ENCODE measurements around the gene KCNQ5.

Gene KCNQ5

DNA sequence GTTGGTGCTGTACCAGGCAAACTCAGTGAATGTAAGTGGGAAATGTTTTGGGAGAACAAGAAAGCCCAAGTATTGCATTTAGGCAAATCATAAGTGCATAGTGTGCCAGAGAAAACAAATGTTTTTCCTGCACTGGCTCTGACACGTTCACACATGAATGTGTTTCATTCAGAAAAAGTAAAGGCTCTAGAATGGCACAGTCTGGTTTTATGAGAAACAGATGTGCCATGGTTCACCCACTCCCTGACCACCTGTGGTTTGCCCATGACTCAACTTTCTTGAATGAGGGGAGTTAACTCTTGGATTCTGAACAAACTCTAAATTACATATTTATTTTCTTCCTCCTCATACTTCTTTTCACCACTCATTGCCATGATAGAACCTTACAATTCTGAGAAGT is 126.9 kb downstream of the KCNQ5 start:
- no peak for DNase-seq

DNA sequence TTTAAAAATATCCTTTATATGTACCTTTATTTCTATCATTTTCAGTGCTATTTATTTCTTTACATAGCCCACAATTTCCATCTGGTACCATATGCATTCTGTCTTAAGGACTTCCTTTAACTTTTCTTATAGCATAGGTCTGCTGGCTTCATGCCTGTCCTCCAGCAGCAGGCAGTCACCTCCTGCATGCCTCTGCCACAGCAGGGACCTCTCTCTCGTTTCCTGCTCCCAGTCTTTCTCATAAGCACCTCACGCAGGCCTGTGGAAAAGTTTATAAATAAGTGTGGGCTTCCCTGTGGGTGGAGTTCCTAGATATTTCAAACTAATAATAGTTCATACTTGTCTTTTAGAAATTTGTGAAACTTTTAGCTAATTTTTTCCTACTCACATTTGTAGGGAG is 133.9 kb downstream of the KCNQ5 start:
- DNase-seq = no peak

DNA sequence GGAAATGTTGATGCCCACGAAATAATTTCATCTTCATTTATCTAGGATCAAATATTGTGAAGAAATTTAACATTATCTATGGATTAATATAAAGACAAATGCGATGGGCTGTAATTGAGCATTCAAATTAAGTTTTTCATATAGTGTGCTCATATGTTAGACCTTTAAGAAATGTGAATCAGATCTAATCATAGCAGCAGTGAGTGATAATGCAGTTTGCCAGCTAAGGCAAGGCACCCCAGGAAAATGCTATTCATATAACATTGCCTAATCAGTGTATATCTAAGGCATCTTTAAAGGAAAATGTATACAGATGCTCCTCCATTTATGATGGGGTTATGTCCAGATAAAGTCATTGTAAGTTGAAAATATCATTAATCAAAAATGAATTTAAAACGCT is 135.2 kb downstream of the KCNQ5 start:
- no peak for DNase-seq

DNA sequence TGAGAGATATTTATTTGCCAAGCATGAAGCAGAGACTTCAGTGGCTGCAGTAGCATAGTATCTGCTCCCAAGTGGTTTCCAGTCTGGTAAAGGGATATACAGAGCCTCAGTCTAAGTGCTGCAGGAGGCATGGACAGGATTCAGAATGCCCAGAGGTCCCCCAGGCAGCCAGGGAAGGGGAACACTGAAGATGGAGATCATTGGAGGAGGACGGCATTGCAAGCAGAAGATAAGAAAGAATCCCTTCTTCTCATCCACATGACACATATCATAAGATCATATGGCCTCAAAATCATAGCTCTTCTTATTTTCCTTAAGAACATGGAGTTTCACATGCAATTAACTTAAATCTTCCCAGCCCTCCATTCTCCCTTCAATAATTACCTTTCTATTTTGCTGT is 136.1 kb downstream of the KCNQ5 start:
- no peak for DNase-seq

DNA sequence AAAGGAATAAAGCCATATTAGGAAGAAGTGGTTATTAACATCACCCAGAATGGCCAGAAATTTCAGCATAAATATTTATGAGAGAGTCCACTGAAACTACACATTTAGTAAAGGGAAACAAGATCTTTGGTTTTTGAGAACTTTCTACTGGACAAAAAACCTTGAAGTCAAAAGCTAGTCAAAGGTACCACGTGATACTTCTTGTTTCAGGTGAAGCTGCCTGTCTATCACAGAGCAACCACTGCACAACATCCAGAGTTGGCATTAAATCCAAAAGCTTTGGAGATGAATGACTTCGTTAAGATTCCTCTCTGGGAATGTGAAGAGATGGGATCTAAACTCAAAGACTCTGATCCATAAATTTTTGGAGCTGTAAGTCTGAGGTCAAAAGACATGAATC is 137.0 kb downstream of the KCNQ5 start:
- DNase-seq = no peak

DNA sequence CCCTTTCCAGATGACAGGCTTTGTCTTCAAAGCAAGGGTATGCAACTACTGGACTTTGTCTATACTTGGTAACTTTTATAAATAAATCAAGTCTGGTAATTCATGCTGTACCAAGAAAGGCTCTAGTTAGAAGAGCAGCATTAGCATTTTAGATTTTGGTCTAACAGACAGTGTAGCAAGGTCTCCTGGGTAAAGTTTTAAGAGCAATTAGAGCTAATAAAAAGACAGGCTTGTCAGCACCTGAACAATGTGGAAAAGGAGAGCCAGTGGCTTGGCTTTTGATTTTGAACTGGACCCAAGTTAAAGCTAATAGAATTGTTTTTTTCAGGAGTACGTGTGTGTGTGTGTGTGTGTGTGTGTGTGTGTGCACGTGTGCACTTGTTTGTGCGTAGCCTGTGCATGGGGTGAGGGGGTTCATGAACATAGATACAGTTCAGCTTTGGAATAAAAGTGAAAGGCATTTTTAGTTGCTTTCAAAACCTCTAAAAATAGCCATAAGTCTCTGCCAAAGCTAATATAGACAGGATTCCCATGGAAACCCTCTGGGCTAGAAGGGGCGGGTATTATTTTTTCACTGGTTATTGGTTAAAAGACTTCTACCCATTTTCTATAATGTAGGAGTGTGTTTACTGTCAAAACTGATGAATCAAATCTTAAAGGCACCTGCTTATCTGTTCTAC is 138.4 kb downstream of the KCNQ5 start:
- no peak for DNase-seq

DNA sequence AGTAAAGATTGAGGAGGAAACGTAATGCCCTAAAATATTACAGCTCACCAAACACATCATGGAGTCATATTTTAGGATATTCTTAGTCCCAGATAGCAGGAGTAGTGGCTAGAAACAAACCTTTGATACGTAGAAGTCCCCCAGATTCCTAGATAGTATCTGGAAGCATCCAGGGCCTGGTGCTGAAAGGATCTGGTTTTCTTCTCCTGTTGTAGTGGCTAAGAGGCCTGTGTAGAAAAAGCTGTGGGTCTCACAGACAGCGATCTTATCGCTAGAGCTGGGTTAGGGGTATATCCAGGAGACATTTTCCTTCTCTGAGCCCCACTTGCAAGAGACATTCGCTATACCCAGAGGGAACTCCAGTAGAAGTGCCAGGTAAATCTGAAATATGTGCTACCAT is 139.9 kb downstream of the KCNQ5 start:
- no peak for DNase-seq

DNA sequence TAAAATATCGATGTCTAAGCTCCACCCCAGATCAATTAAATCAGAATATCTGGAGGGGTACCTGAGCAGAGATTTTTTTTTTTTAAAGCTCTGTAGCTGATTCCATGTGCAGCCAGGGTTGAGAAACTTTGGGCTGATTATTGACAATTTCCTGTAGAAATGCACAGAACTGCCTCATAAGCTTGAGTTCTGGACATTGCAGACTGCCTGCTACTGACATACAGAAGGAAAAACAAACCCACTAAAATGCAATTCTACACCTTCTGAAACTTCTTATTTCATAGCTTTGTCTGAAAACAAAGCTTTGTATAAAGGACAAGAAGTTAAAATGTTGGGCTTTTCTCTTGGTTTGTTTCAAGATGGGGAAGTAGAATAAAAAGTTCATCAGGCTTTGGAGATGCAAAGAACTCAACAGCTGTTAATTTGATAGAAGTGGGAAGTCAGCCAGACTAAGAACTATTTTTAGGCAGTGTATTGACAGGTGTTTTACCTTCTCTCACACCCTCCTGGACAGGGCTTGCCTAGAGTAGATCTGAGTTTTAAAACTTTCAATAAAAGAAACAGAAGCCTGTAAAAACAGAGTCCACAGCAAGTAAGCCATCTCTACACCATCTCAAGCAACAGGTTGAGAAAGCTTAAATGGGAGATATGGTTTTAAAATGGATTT is 147.7 kb downstream of the KCNQ5 start:
- DNase-seq = no peak

DNA sequence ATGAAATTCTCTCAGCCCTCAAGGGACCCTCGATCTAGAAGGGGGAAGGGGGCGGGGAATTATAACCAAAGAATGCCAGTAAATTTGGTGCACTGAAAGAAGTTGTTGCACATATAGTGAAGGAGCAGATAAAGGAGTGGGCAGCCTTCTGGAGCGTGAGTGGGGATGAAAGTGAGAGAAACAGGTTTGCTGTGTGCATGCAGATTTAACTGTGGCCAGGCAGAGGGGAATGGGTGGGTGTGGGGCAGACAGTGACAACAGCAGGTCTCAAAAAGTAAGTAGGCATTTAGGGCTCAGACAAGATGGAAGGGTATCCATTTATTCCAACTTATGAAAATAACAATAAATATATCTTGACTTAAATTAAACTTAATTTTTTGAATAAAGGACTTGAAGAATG is 149.1 kb downstream of the KCNQ5 start:
- no peak for DNase-seq

DNA sequence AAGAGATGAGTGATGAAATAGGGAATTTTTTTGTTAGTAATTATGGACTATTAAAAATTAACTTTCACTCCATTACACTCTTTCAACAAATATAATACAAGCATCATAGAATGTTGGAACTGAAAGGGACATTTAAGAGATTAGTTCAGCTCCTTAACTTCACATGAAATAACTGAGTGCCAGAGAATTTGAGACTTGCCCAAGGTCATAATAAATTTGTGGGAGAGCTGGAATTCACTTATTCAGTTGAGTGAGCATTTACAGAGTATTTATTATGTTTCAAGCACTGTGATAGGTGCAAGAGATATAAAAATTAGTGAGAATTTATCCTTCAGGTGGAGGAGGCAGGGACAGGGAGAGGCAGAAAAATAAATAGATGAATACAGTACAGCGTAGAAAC is 154.6 kb downstream of the KCNQ5 start:
- no peak for DNase-seq

DNA sequence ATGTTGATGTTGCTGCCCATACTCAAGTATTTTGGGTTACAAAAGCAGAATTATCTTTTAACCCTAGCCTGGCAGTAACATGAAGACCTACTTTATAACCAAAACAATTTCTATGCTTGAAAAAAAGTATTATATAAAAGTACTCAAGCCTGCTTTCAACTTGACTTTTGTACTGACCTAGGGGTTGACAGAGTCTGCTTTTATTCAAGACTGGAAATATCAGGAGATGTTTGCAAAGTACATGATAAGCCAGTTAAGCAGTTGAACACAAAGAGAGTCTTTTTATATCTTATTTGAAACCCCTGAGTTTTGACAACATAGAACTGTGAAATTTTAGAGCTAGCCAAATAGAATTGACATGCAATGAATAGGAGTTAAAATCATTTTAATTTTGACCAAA is 159.8 kb downstream of the KCNQ5 start:
- no peak for DNase-seq

DNA sequence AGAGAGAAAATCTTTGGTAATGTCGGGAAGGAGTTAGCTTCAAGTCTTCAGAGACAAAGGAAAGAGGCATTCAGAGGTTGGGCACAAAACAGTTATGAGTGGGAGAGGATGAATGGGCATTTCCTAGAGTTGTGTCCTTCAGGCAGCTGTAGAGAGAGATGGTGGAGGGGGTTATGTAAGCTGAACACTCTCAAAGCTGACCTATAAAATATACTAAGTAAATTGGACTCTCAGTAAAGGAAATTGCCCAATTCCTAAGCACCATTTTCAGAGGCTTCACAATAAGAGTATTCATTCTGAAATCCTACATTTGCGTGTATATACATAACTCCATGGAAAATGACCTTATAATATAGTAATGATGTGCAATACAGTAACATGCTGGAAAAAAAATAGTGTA is 161.2 kb downstream of the KCNQ5 start:
- DNase-seq = no peak

DNA sequence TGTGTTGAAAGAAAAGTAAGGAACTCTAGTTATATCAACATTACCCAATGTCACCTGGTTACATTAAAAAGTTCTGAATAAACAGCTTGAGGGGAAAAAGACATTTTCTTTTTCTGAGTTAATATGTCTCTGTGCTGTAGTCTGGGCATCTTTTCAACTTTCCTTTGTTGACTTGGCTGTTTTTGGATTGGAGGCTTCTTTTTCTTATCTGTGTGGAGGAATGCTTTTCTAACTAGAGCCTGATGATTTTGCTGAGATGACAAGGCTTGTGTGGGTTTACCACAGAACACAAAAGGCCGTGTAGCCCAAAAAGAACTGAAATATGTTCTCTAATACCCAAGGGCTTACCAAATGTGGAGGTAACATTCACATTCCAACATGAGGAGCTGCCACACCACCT is 161.8 kb downstream of the KCNQ5 start:
- no peak for DNase-seq

DNA sequence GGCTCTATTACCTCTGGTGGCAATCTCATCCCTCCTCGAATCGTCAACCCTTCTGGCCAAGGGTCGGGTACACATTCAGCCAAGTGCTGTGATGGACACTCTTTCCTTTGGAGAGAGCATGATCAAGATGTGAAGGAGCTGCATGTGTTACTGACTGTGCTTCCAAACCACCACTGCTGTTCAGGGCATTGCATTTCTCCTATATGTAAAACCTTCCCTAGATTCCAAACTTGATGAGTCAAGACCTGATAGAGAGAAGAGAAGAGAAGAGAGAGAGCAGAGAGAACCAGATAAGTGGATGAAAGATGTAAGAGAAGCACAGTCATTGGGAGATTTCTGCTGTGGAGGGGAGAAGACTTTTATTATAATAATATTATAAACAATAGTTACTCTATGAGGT is 162.2 kb downstream of the KCNQ5 start:
- DNase-seq = no peak

DNA sequence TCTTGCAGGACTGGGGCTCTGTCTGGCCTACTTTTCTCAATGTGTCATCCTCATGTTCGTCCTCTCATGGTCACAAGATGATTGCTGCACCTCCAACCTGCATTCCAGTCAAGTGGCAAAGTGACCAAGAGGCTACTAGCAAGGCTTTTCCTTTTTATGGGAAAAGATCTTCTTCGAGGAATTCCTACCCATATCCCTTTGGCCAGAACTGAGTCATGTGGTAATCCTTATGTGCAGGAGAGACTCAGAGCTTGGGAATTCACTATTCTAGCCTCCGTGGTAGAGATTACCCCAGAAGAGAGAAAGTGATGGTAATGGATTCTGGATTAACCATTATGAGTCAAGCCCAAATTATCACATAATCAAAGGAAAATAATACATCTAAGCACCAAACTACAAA is 162.7 kb downstream of the KCNQ5 start:
- no peak for DNase-seq

DNA sequence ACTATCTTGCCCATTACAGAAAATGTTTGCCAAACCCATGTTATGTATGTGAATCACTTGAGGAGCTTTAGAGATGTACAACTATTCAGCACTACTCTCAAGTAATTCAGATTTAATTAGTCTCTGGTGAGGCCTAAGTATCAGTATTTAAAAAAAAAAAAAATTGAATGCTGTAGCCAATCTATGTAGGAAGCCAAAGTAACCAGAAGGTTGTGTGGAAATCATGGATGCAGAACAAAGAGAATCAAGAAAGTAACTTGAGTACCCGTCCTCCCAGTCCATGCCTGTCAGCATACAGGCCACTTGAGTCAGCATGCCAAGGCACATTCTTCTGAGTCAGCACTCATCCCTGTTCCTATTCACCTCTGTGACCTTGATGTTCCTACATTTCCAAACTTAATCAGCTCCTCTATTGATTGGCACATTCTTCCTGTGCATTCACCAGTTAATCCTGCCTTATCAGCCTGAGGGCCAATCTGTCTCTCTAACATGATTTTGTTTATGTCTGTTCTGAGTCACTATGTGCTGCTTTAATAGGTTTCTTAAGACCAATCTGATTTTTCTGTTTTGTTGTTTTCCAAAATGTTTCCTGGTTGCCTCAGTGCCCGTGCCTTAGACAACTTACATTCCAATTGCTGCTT is 165.6 kb downstream of the KCNQ5 start:
- no peak for DNase-seq

DNA sequence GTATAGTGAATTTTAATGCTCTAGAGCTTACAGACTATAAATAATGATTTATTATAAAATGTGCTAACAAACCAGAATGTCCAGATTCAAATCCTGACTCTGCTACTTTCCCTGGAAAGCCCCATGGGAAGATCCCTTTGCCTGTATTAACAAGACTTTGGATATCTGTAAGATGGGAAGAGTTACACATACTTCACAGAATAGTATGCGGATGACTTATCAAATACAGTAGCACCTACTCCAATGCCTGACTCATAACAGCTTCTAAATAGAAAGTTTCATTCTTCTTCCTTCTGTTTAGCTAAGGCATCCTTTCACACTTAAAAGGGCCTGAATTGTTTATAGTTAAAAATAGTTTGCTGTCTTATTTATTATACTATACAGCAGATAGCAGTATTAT is 166.3 kb downstream of the KCNQ5 start:
- DNase-seq = no peak

DNA sequence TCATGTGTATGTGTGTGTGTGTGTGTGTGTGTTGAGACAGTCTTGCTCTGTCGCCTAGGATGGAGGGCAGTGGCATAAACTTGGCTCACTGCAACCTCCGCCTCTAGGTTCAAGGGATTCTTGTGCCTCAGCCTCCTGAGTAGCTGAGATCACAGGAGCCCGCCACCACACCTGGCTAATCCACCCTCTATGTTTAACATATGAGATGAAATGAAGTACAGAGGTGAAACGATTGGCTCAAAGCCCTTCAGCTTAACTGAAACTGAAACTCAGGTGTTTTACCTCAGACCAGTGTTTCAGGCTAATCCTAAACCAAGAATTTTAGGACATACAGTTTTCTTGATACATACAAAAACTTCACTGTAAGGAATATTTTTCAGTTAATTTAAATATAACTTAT is 167.3 kb downstream of the KCNQ5 start:
- DNase-seq = no peak

DNA sequence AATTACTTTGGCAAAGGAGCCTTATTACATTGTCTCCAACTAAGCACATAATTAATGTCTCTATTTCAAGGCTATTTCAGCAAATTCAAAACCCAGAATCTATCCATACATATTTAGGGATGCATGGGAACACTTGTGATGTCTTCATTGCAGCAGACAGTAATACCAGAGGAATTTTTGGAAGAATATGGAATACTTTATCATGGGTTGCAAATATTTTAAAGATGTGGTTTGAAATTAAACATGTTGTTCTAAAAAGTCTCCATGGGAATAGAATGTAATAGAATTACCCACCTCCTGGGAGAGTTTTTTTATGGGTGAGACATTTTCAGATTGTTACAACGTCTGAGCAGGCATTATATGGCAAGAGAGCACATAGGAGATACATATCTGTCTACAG is 170.8 kb downstream of the KCNQ5 start:
- DNase-seq = no peak

DNA sequence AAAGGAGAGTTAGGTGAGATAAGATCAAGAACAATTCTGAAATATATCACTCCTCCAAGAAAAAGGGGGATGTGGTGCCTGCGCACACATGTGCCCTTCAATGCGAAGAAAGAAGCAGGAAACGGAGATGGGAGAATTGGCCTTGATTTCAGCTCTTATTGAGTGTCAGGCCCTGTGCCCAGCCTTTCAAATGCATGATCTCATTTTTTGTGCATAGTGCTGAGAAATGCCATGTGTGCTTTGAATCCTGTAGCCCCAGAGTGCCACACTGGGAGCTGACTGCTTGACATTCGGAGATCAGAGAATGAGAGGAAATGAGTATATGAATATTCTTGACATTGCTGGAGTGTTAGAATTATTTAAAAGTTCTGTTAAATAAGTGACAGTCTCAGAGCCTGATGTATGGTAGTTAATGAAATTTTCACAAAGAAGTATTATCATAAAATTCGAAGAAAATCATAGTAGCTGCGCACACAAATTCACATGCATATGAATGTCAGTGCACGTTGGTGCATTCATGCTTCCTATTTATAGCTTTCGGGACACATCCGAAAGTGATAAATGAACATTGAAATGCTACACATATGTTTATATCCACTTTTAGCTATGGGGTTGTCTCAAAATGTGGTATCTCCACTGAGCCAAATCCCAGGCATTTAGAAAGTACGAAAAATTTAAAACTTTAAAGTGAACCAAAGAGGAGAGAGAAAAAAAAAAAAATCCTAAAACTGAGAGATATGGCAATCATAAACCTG is 172.0 kb downstream of the KCNQ5 start:
- DNase-seq = no peak

DNA sequence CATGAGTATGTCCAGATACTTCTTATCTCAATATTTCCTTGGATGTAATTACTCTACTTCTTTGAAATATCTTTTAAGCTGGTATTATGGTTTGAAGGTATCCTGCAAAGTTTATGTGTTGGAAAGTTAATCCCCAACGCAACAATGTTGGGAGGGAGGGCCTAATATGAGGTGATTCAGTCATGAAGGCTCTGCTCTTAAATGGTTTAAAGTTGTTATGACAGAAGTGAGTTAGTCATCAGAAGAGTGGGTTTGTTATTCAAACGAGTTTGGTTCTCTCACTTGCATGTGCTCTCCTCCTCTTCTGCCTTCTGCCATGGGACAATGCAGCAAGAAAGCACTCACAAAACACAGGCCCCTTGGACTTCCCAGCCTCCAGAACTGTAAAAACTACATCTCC is 176.3 kb downstream of the KCNQ5 start:
- no peak for DNase-seq

DNA sequence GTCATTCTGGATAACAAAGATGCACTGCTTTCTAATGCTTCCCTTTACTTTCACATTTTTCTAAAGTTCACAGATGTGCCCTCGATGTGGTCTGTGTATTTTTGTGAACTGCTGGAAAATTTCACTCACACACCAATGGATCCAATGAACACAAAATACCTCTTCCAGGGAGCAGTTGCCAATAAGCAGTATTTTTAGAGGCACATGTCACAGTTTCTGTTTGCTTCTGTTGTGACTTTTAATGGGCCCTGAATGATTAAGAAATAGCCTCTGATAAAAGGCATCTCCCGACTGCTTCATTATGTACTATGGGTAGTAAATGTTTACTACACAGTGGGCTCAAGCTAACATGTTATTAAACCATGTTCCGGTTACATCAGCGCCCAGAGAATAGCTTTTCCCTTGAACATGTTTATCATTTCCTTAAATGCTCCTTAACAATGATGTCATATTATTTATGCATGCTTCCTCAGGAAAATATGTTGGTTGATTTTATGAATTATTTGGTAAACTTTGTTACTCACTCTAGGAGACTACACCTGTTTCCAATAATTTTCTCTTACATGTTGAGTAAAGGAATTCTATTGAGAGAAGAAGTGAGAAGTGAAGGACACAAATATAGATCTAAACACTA is 188.0 kb downstream of the KCNQ5 start:
- DNase-seq = no peak

DNA sequence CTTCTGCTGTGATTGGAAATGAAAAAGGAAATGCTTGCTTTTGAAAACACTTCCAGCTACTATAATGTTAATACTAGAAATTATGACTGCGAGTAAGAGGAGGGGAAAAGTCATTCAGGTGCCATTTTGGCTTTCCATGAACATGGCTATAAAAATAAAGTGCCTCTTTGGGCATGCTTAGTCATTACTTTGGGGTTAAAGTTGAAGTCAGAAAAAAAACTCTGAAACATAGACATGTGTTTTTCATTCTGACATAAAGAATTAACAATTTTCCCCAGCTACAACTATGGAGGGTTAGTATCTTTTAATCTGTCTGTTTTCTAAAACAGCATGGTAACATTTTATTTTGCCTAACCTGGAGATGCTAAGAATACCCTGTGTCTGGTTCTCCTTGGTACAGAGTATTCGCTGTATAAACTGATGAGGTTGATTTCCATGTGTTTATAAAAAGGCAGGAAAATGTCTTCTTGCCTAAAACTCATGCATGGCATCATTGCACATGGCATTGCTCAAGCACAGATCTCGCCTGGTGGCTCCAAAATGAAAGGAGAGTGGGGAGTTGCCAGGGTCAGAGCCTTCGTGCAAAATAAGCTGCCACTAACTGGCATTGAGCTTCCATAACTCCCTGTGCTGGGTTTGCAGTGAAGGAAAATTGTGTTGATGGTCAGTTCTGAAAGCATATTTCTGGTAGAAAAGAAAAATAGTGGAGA is 188.9 kb downstream of the KCNQ5 start:
- no peak for DNase-seq

All from SHP77 (cell line).